ENCODE data around the gene PLXNA1.

PLXNA1 gene

GRCh38 chr3:126958638-126959085 lies 24.3 kb upstream of the PLXNA1 start:
- ATAC-seq, result no peak
- TF ChIP-seq ZNF565 (CRISPR knock-in tag; conservative IDR thresholded peaks at IDR 0.05; ENCODE audit: low read depth) (no peak), BACH2 (CRISPR knock-in tag; IDR thresholded peaks at IDR 0.05; ENCODE audit: borderline replicate concordance) (no peak), POU6F1 (CRISPR knock-in tag; IDR thresholded peaks at IDR 0.05; ENCODE audit: borderline replicate concordance, low read depth) (no peak), PPARA (CRISPR knock-in tag; IDR thresholded peaks at IDR 0.05; ENCODE audit: borderline replicate concordance) (no peak)

GRCh38 chr3:126959136-126959920 lies 23.6 kb upstream of the PLXNA1 start:
- TF ChIP-seq CREB5 (CRISPR knock-in tag; IDR thresholded peaks at IDR 0.05; ENCODE audit: low read depth) (no peak), SNAI2 (CRISPR knock-in tag; IDR thresholded peaks at IDR 0.05) (no peak), RARB (CRISPR knock-in tag; IDR thresholded peaks at IDR 0.05) (no peak), CSDC2 (CRISPR knock-in tag; IDR thresholded peaks at IDR 0.05) (no peak), ZFP3 (CRISPR knock-in tag; IDR thresholded peaks at IDR 0.05) (no peak), ZFP30 (CRISPR knock-in tag; IDR thresholded peaks at IDR 0.05) (no peak), TOX (CRISPR knock-in tag; IDR thresholded peaks at IDR 0.05; ENCODE audit: borderline replicate concordance) (no peak), ZNF70 (CRISPR knock-in tag; IDR thresholded peaks at IDR 0.05) (no peak), ZC3H10 (CRISPR knock-in tag; IDR thresholded peaks at IDR 0.05) (no peak), POU6F1 (CRISPR knock-in tag; IDR thresholded peaks at IDR 0.05; ENCODE audit: borderline replicate concordance, low read depth) (no peak), ISL1 (CRISPR knock-in tag; IDR thresholded peaks at IDR 0.05) (no peak), GLIS3 (CRISPR knock-in tag; IDR thresholded peaks at IDR 0.05) (no peak)
- no peak for ATAC-seq

- peak; percentile 83 for ATAC-seq
- TF ChIP-seq PATZ1 (CRISPR knock-in tag; IDR thresholded peaks at IDR 0.05; ENCODE audit: borderline replicate concordance), result no peak
- TF ChIP-seq PPARA (CRISPR knock-in tag; IDR thresholded peaks at IDR 0.05; ENCODE audit: borderline replicate concordance), result no peak
- TF ChIP-seq ISL1 (CRISPR knock-in tag; IDR thresholded peaks at IDR 0.05), result no peak
- no peak for TF ChIP-seq TCF4 (CRISPR knock-in tag; IDR thresholded peaks at IDR 0.05; ENCODE audit: borderline replicate concordance)
- no peak for TF ChIP-seq ESRRG (CRISPR knock-in tag; IDR thresholded peaks at IDR 0.05)
- TF ChIP-seq ZNF8 (CRISPR knock-in tag; IDR thresholded peaks at IDR 0.05), result no peak
- TF ChIP-seq ZFP3 (CRISPR knock-in tag; IDR thresholded peaks at IDR 0.05), result no peak
- no peak for TF ChIP-seq OSR1 (CRISPR knock-in tag; IDR thresholded peaks at IDR 0.05)
- no peak for TF ChIP-seq GLIS3 (CRISPR knock-in tag; IDR thresholded peaks at IDR 0.05)
- no peak for TF ChIP-seq SNAI2 (CRISPR knock-in tag; IDR thresholded peaks at IDR 0.05)
- TF ChIP-seq BACH2 (CRISPR knock-in tag; IDR thresholded peaks at IDR 0.05; ENCODE audit: borderline replicate concordance), result no peak
- TF ChIP-seq ZFP30 (CRISPR knock-in tag; IDR thresholded peaks at IDR 0.05), result no peak
- TF ChIP-seq CSDC2 (CRISPR knock-in tag; IDR thresholded peaks at IDR 0.05), result no peak
- TF ChIP-seq CREB5 (CRISPR knock-in tag; IDR thresholded peaks at IDR 0.05; ENCODE audit: low read depth), result no peak
- TF ChIP-seq ZC3H10 (CRISPR knock-in tag; IDR thresholded peaks at IDR 0.05), result no peak
- no peak for TF ChIP-seq ZNF70 (CRISPR knock-in tag; IDR thresholded peaks at IDR 0.05)
- no peak for TF ChIP-seq CSRNP3 (CRISPR knock-in tag; IDR thresholded peaks at IDR 0.05)
Measured at GRCh38 chr3:126959921-126960603, 22.9 kb upstream of the PLXNA1 start.
